Ectodermal cell (in vitro differentiated cells): ENCODE results near the gene C14orf119.

ENCODE experiments used
- H3K27ac ChIP-seq: 2 replicates; pipeline ENCODE4 v1.7.0; 2013; ENCODE audit warnings: mild to moderate bottlenecking, low read depth, low read length; ENCODE audit not compliant: insufficient read depth, poor library complexity, severe bottlenecking
- H3K27me3 ChIP-seq: 2 replicates; pipeline ENCODE4 v1.7.0; 2013; ENCODE audit warnings: mild to moderate bottlenecking, low read length; ENCODE audit not compliant: insufficient read depth, control insufficient read depth, poor library complexity, severe bottlenecking
- H3K36me3 ChIP-seq: one replicate; pipeline ENCODE4 v1.7.0; 2013; ENCODE audit warnings: low read length; ENCODE audit not compliant: control insufficient read depth, insufficient read depth
- H3K4me1 ChIP-seq: one replicate; pipeline ENCODE4 v1.7.0; 2013; ENCODE audit warnings: low read length; ENCODE audit not compliant: control insufficient read depth, insufficient read depth
- H3K4me3 ChIP-seq: 2 replicates; pipeline ENCODE4 v1.7.0; 2013; ENCODE audit warnings: low read depth, low read length, control low read depth; ENCODE audit not compliant: insufficient read depth
- H3K9me3 ChIP-seq: 2 replicates; pipeline ENCODE4 v1.7.0; 2013; ENCODE audit warnings: mild to moderate bottlenecking, low read length, moderate library complexity; ENCODE audit not compliant: control insufficient read depth
- WGBS, 2 experiments: methylation state at CpG; one replicate each; pipeline ENCODE4 v1.1.7; 2013; ENCODE audit warnings: missing lambda C conversion rate in 2 of 2; 5-methylcytosine and 5-hydroxymethylcytosine counted together

The C14orf119 gene

DNA sequence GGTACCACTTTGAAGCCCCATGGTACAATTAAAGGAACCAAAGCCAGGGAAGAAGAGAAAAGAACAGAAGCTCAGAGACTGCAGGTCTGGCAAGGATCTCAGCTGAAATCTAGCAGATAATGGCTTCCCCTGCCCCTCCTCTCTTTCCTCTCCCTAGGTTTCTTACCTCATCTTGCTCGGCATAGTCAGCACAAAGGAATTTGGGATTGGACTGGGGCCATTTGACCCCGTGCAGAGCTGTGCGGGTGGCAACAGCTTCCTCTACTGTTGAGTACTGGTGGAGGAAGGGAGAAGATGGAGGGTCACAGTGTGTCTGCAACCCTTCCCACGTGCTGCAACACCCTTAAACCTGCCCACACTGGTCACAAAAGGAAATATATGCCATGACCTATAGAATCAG, 33.3 kb upstream of the C14orf119 start:
- Histone ChIP-seq H3K4me1 (peaks cover 4% of the 10 kb centered on the region), H3K27me3 (no peaks in the 10 kb centered on the region), H3K36me3 (peaks cover 64% of the 10 kb centered on the region), H3K9me3 (no peaks in the 10 kb centered on the region), H3K27ac (no peak overlapping the region), H3K4me3 (no peak overlapping the region)
- 84 to 87% methylated on average over 4 of the region's 4 CpGs for WGBS, 2 experiments

DNA sequence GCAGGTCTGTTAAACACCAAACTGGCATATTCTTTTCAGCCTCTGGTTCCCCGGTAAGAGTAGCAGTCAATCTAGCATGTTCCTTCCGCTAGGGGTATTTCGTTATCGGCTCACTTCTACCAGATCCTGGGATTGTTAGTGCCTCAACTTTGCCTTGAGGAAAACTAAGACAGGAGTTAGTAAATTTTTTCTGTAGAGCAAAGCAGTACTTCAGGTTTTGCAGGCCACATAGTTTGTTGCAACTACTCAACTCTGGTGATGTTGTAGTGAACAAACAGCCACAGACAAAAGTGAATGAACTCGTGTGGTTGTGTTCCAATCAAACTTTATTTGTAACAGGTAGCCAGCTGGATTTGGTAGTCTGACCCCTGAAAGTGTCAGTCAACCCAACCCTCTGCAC, 31.7 kb upstream of the C14orf119 start:
- Histone ChIP-seq H3K27ac (no peak overlapping the region), H3K4me3 (no peak overlapping the region), H3K36me3 (peaks cover 76% of the 10 kb centered on the region), H3K4me1 (peaks cover 19% of the 10 kb centered on the region), H3K9me3 (no peaks in the 10 kb centered on the region), H3K27me3 (no peaks in the 10 kb centered on the region)
- 96 to 97% methylated on average over 5 of the region's 5 CpGs for WGBS, 2 experiments

DNA sequence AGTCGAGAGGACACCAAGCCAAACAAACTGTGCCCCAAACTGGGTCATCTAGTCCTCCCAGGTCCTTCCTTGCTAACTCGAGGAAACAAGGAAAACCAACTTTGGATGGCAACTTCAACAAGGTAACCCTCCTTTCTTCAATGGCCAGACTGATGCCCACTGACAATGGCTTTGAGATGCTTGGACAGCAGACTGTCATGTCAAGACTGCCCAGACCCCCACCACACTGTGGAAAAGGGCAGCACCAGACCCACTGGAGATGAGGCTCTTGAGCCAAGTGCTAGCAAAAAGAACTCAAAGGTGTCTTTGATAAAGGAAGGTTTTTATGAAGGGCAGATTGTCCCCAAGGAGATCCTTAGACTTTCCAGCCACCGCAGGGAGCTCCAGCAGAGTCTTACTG, 28.9 kb upstream of the C14orf119 start:
- Histone ChIP-seq H3K4me1 (peaks cover 31% of the 10 kb centered on the region), H3K36me3 (peaks cover 61% of the 10 kb centered on the region), H3K27ac (no peak overlapping the region), H3K4me3 (no peak overlapping the region), H3K27me3 (no peaks in the 10 kb centered on the region), H3K9me3 (no peaks in the 10 kb centered on the region)
- WGBS, 2 experiments: 88 to 97% methylated on average over 3 of the region's 3 CpGs

DNA sequence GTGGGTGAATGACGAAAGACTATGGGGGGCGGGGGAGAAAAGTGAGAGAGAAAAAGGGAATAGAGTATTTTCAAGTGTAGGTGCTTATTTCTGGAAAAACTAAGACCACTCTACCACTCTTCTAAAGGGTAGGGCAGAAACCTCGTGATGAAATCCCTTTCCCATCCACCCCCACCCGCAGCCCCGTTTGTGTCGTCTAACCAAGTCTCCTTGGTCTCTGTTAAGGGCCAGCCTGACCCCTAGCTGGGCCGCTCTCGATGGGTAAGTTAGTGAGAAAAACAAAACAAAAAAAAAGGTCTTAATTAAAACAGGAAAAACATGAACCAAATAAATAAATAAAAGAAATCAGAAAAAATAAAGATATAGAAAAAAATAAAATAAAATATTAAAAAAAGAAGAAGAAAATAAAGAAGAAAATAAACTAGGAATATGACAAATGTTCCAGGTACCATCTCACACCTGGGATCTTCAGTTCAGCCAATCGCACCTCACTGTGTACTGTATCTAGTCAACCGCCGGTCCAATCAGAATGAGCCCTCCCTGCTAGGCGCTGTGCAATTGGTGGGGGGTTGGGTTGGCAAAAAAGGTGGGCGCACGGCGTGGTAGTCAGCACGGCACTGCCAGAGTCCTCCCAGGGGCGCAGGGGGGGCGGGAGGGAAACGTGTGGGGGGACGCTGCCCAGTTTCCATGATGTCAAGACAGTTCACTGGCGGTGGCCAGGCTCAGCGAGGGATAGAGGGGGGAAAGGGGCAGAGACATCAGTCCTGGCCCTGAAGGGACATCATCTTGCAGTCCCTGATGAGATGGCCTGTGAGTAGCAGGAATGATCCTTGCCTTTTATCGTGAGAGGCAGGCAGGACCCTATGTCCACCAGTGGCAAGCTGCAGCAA, 28.2 kb upstream of the C14orf119 start:
- H3K4me3 ChIP-seq: no peak overlapping the region
- peaks cover 58% of the 10 kb centered on the region for H3K36me3 ChIP-seq
- H3K4me1 ChIP-seq: peaks cover 37% of the 10 kb centered on the region
- 94 to 95% methylated on average over 19 to 21 of the region's 23 CpGs for WGBS, 2 experiments
- no peaks in the 10 kb centered on the region for H3K27me3 ChIP-seq
- no peaks in the 10 kb centered on the region for H3K9me3 ChIP-seq
- no peak overlapping the region for H3K27ac ChIP-seq

DNA sequence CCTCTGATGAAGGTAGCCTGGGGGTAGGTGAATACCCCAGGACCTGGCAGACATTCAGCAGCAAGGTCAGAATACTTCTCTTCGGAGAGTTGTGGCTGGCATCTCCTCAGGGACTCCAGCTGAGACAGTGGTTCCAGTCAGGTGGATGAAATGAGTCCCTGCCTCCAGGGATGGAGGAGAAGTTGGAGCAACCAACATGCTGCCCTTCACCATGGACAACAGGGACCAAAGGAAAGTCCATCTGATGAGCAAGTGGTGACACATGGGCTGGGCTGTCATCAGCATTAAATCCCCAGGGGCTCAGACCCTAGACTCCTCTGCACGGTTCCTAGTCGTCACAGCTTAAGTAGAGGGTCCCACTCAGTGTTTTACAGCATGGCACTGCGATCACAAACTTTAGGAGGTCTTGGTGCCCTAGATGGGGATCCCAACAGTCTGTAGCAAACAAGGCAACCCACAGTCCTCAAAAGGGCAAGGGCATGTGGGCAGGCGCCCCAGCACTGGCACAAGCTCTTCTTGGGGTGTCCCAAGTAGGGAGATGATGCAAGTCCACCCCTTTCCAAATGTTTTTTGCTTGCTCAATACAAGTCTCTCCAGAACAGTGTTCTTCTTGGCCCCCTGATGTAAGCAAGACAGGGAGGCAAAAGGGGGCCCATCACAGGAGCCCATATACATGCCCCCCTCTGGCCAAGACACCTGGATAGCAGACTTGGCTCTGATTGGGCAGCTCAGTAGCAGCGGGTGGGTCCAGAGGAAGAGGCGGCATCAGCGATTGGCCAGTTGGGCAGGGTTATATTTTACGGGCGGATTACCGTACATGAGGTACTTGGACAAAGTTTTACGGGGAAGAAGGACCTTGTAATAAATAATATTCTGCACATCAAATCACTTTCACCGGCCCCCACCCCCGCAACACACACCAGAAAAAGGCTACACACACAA, 27.2 kb upstream of the C14orf119 start:
- Histone ChIP-seq H3K9me3 (no peaks in the 10 kb centered on the region), H3K4me3 (peak overlapping the region; percentile 18), H3K36me3 (peaks cover 52% of the 10 kb centered on the region), H3K4me1 (peaks cover 40% of the 10 kb centered on the region), H3K27me3 (no peaks in the 10 kb centered on the region), H3K27ac (no peak overlapping the region)
- WGBS, 2 experiments: 92 to 94% methylated on average over 14 of the region's 14 CpGs

DNA sequence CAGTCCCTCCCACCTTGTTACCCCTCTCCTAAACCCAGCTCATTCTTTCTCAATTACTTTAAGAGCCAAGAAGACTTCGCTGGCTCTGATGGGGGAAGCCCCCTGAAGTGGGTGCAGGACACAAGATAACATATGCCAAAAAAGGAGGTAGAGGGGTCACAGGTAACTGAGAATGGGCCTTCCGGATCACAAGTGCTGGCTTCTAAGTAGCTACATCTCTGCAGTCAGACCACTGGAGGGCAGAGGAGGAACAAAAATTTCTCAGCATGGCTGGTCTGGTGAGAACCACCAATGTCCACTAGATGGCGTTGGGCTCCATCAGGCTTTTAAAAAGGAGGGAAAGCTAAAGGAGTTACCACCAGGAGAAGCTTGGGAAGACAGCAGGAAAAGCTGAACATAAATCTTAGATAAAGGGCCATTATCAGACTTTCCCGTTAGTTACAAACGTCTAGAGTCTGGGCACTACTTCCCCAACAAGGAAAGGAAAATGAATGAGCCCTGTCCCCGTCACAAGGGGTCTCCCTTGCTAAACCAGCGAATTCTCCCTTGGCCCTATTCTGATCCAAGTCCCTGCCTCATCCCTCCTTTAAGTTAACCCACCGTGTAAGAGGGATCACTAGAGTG, 26.4 kb upstream of the C14orf119 start:
- no peaks in the 10 kb centered on the region for H3K27me3 ChIP-seq
- peaks cover 46% of the 10 kb centered on the region for H3K36me3 ChIP-seq
- peak overlapping the region; percentile 46 for H3K27ac ChIP-seq
- H3K4me3 ChIP-seq: peak overlapping the region; percentile 18
- peaks cover 40% of the 10 kb centered on the region for H3K4me1 ChIP-seq
- 32 to 33% methylated on average over 8 of the region's 8 CpGs for WGBS, 2 experiments
- H3K9me3 ChIP-seq: no peaks in the 10 kb centered on the region

- Histone ChIP-seq H3K9me3 (no peaks in the 10 kb centered on the region), H3K4me1 (peaks cover 40% of the 10 kb centered on the region), H3K27ac (peak overlapping the region; percentile 46), H3K4me3 (peak overlapping the region; percentile 18), H3K36me3 (peaks cover 42% of the 10 kb centered on the region), H3K27me3 (no peaks in the 10 kb centered on the region)
- WGBS, 2 experiments: 58 to 77% methylated on average over 1 to 4 of the region's 4 CpGs
Observed at GRCh38 chr14:23069413-23069806, 25.9 kb upstream of the C14orf119 start.

DNA sequence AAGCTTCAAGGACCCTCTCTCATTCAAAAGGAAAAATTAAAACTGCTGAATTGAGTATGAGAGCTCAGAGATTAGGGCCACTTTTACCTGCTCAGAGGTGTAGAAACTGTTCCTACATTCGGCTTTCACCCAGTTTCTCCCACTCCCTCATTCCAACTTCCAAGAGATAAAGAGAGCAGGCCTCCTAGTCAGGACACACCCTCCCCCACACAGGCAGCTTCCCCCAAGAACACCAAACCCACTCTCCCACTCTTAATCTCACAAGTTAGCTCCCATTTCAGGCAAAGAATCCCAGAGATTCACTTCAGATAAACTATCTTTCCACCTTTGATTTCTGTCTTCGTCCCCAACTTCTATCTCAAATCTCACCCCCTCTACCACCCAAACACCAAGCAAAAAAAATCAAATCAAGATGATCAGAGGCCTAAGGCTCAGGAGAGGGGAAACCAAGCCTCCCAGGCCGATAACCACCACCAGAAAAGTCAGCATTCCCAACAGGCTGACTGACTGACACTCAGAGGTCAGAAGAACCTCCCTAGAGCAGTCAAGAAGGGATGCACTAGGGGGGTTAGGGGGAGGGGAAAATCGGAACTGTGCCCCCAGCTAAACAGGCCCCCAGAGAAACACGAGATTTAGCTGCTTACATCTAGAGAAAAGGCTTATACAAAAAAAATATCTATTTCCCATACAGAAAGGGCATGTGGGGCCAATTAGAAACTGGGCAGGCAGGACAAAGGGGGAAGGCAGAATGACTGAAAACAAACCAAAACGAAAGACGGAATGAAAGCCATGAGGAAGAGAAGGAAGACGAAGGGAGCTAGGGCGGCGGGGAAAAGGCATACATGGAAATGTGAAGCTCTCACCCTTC, 24.8 kb upstream of the C14orf119 start:
- Histone ChIP-seq H3K36me3 (peaks cover 32% of the 10 kb centered on the region), H3K27ac (peak overlapping the region; percentile 64), H3K9me3 (no peaks in the 10 kb centered on the region), H3K4me1 (peaks cover 40% of the 10 kb centered on the region), H3K27me3 (no peaks in the 10 kb centered on the region), H3K4me3 (peak overlapping the region; percentile 63)
- 7 to 11% methylated on average over 9 to 10 of the region's 10 CpGs for WGBS, 2 experiments

GRCh38 chr14:23071244-23071920, 23.9 kb upstream of the C14orf119 start:
- Histone ChIP-seq H3K36me3 (peaks cover 33% of the 10 kb centered on the region), H3K9me3 (no peaks in the 10 kb centered on the region), H3K4me3 (peak overlapping the region; percentile 63), H3K27me3 (no peaks in the 10 kb centered on the region), H3K27ac (peak overlapping the region; percentile 79), H3K4me1 (peaks cover 37% of the 10 kb centered on the region)
- 2 to 3% methylated on average over 13 to 14 of the region's 14 CpGs for WGBS, 2 experiments
